ENCODE measurements around the gene NEK11.
A peak's percentile ranks its signal among the peaks of the same experiment; 100 is the strongest.

NEK11 gene

GRCh38 chr3:131162516-131162915 is 135.8 kb downstream of the NEK11 start:
- no peak overlapping the region for H3K4me3 ChIP-seq (ENCODE audit: low read length)
- TF ChIP-seq, protein P1, sequence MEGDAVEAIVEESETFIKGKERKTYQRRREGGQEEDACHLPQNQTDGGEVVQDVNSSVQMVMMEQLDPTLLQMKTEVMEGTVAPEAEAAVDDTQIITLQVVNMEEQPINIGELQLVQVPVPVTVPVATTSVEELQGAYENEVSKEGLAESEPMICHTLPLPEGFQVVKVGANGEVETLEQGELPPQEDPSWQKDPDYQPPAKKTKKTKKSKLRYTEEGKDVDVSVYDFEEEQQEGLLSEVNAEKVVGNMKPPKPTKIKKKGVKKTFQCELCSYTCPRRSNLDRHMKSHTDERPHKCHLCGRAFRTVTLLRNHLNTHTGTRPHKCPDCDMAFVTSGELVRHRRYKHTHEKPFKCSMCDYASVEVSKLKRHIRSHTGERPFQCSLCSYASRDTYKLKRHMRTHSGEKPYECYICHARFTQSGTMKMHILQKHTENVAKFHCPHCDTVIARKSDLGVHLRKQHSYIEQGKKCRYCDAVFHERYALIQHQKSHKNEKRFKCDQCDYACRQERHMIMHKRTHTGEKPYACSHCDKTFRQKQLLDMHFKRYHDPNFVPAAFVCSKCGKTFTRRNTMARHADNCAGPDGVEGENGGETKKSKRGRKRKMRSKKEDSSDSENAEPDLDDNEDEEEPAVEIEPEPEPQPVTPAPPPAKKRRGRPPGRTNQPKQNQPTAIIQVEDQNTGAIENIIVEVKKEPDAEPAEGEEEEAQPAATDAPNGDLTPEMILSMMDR (conservative IDR thresholded peaks at IDR 0.05; ENCODE audit: low read length): no peak
- DNase-seq (ENCODE audit: low read depth): no peak

GRCh38 chr3:131167867-131168266 is 141.2 kb downstream of the NEK11 start:
- no peak for DNase-seq (ENCODE audit: low read depth)
- TF ChIP-seq, protein P1 (conservative IDR thresholded peaks at IDR 0.05; ENCODE audit: low read length): no peak

DNA sequence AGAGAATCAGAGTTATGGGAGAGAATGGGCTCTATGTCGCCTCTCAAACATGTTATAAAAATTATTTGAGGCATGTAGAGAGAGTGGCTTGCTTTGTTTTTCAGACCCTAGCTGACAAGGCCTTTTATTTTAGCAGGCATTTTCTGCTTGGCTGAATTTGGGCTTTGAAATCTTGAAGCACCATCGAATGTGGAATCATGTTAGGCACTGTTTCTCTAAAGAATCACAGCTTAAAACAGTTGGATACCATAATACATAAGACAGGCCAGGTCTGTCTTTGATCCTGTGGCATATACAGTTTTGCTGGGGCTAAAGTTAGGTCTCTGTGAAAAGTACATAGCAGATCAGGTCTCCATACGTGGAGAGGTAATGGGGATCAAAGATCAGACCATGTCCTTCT is 142.7 kb downstream of the NEK11 start:
- TF ChIP-seq, protein P1 (conservative IDR thresholded peaks at IDR 0.05; ENCODE audit: low read length): no peak
- no peak for DNase-seq (ENCODE audit: low read depth)
- H3K4me3 ChIP-seq (ENCODE audit: low read length): no peak overlapping the region

More at GRCh38 chr3:131167867-131168266, 141.2 kb downstream of the NEK11 start:
- no peak overlapping the region for H3K4me3 ChIP-seq (ENCODE audit: low read length)

GRCh38 chr3:131172502-131173200 is 146.0 kb downstream of the NEK11 start:
- TF ChIP-seq, protein P1 (conservative IDR thresholded peaks at IDR 0.05; ENCODE audit: low read length): no peak
- no peak for DNase-seq (ENCODE audit: low read depth)
- H3K4me3 ChIP-seq (ENCODE audit: low read length): no peak overlapping the region

GRCh38 chr3:131174752-131175151 is 148.1 kb downstream of the NEK11 start:
- TF ChIP-seq, protein P1 (conservative IDR thresholded peaks at IDR 0.05; ENCODE audit: low read length): no peak
- peak; percentile 8 for DNase-seq (ENCODE audit: low read depth)

GRCh38 chr3:131178710-131179375 is 152.2 kb downstream of the NEK11 start:
- DNase-seq (ENCODE audit: low read depth): no peak

More at GRCh38 chr3:131174752-131175151, 148.1 kb downstream of the NEK11 start:
- H3K4me3 ChIP-seq (ENCODE audit: low read length): no peak overlapping the region

More at GRCh38 chr3:131178710-131179375, 152.2 kb downstream of the NEK11 start:
- no peak overlapping the region for H3K4me3 ChIP-seq (ENCODE audit: low read length)
- TF ChIP-seq, protein P1 (conservative IDR thresholded peaks at IDR 0.05; ENCODE audit: low read length): no peak

All from AG10803 (cell line).